Measurements from ENCODE around the gene PDS5A.
"Not testable (repeated sequence)": the region's sequence is repeated elsewhere in the genome, so short reads cannot be mapped to it uniquely, and the experiment has no call there.

PDS5A gene

GRCh38 chr4:39825090-39825489, 152.6 kb downstream of the PDS5A start:
- no peak for DNase-seq

- DNase-seq = no peak
Measured at GRCh38 chr4:39823191-39823590, 154.5 kb downstream of the PDS5A start.

GRCh38 chr4:39822662-39823061, 155.0 kb downstream of the PDS5A start:
- no peak for DNase-seq

- DNase-seq = no peak
Measured at GRCh38 chr4:39821951-39822350, 155.8 kb downstream of the PDS5A start.

- no peak for DNase-seq
Measured at GRCh38 chr4:39820186-39820585, 157.5 kb downstream of the PDS5A start.

GRCh38 chr4:39818646-39819045, 159.1 kb downstream of the PDS5A start:
- no peak for DNase-seq

- DNase-seq = peak in 1 of 2 experiments; percentile 25
Measured at GRCh38 chr4:39814403-39815185, 163.1 kb downstream of the PDS5A start.

GRCh38 chr4:39813761-39814160, 163.9 kb downstream of the PDS5A start:
- not testable (repeated sequence) for DNase-seq

- not testable (repeated sequence) for DNase-seq
Measured at GRCh38 chr4:39813033-39813432, 164.7 kb downstream of the PDS5A start.

GRCh38 chr4:39812500-39812899, 165.2 kb downstream of the PDS5A start:
- peak in 1 of 2 experiments; percentile 21 for DNase-seq

- DNase-seq = no peak
Measured at GRCh38 chr4:39808231-39808749, 169.4 kb downstream of the PDS5A start.

- DNase-seq = no peak
Measured at GRCh38 chr4:39802005-39802404, 175.7 kb downstream of the PDS5A start.

GRCh38 chr4:39792976-39793375, 184.7 kb downstream of the PDS5A start:
- DNase-seq = not testable (repeated sequence)

GRCh38 chr4:39792529-39792928, 185.2 kb downstream of the PDS5A start:
- DNase-seq = no peak

GRCh38 chr4:39792128-39792527, 185.6 kb downstream of the PDS5A start:
- DNase-seq = no peak

- no peak for DNase-seq
Measured at GRCh38 chr4:39786838-39787237, 190.9 kb downstream of the PDS5A start.

GRCh38 chr4:39785083-39785482, 192.6 kb downstream of the PDS5A start:
- no peak for DNase-seq

- not testable (repeated sequence) for DNase-seq
Measured at GRCh38 chr4:39781988-39782387, 195.7 kb downstream of the PDS5A start.

All from activated T-cell treated with anti-CD3 and anti-CD28 coated beads, Interleukin-2, amount 50 U/mL, for 48 hours (primary cell).